Measurements from ENCODE around the gene HOXD1. TPM values are rescaled to one million over a fixed set of nuclear protein-coding genes. Genes with fewer than 3 reads are reported as not detected.

Gene HOXD1
- total RNA-seq, 1 experiment from 2014 or later = 0.18 TPM

DNA sequence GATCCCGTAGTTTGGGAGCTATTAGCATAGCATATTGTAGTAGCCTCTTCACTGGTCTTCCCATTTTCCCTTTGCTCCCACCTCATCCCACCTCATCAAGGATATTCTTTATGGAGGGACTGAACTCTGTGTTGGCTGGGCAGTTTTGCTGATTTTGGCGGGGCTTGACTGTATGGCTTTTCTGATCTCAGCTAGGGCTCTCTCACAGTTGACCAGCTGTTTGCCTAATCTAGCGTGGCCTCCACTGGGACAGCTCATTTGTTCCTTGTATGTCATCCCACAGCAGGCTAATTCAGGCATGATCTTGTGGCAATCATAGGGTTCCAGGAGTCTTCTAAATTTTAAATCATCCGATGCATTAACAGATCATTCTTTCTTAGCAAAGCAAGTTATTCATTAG is 50.6 kb downstream of the HOXD1 start:
- POLR2A ChIA-PET = no interaction called here
- in situ Hi-C loops (cut with HindIII; ENCODE audit: low pct_unique_long_range_greater_than_20kb, low sequenced_read_pairs) = no loop called here
- BruUV-seq (replicated peaks) = no TSS peak
- Histone ChIP-seq H3K9me3 (ENCODE audit: control insufficient read depth, insufficient read depth, low read depth, low read length) (no peaks in the 10 kb centered on the region), H3K4me1 (ENCODE audit: control insufficient read depth, insufficient read depth, low read length) (no peaks in the 10 kb centered on the region), H3K4me3 (ENCODE audit: low read depth in 2 of 2, low read length in 2 of 2) (no peak overlapping the region), H3K27ac (ENCODE audit: low read length) (no peak overlapping the region), H3K27me3 (ENCODE audit: control insufficient read depth, insufficient read depth, low read length) (no peaks in the 10 kb centered on the region), H3K36me3 (ENCODE audit: control insufficient read depth, insufficient read depth, low read length) (no peaks in the 10 kb centered on the region)
- no peak for DNase-seq (ENCODE audit: low read depth, low spot score)
- intact Hi-C loops (cut with micrococcal nuclease; ENCODE audit: unreplicated experiment) = no loop called here
- CTCF ChIA-PET = no interaction called here
- ATAC-seq = no peak
- TF ChIP-seq POLR2AphosphoS5 (IDR thresholded peaks at IDR 0.05; ENCODE audit: low read depth, low read length) (no peak), TCF7L2 (IDR thresholded peaks at IDR 0.05; ENCODE audit: low read depth, low read length) (no peak)
- TF ChIP-seq, protein P1, sequence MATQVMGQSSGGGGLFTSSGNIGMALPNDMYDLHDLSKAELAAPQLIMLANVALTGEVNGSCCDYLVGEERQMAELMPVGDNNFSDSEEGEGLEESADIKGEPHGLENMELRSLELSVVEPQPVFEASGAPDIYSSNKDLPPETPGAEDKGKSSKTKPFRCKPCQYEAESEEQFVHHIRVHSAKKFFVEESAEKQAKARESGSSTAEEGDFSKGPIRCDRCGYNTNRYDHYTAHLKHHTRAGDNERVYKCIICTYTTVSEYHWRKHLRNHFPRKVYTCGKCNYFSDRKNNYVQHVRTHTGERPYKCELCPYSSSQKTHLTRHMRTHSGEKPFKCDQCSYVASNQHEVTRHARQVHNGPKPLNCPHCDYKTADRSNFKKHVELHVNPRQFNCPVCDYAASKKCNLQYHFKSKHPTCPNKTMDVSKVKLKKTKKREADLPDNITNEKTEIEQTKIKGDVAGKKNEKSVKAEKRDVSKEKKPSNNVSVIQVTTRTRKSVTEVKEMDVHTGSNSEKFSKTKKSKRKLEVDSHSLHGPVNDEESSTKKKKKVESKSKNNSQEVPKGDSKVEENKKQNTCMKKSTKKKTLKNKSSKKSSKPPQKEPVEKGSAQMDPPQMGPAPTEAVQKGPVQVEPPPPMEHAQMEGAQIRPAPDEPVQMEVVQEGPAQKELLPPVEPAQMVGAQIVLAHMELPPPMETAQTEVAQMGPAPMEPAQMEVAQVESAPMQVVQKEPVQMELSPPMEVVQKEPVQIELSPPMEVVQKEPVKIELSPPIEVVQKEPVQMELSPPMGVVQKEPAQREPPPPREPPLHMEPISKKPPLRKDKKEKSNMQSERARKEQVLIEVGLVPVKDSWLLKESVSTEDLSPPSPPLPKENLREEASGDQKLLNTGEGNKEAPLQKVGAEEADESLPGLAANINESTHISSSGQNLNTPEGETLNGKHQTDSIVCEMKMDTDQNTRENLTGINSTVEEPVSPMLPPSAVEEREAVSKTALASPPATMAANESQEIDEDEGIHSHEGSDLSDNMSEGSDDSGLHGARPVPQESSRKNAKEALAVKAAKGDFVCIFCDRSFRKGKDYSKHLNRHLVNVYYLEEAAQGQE (IDR thresholded peaks at IDR 0.05; ENCODE audit: insufficient read depth in 1 of 2, low read depth in 2 of 2, low read length in 1 of 2) = no peak

DNA sequence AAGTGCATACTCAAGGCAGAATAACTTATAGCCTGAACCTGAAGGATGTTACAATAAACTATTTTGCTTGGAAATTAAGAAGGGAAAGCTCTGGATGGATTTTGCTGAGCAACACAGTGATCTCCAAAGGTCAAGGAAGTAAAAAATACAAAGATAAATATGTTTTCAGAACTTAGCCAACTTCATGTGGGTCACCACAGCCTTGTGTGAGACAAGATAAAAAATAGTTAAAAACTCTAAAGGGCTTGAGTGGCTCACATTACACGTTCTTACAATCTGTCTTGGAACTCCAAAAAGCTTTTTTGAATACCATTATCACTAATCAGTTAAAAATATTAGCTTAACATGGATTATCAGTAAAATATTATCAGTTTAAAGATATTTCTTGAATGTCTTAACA is 51.8 kb downstream of the HOXD1 start:
- in situ Hi-C loops (cut with HindIII; ENCODE audit: low pct_unique_long_range_greater_than_20kb, low sequenced_read_pairs) (no loop called here), intact Hi-C loops (cut with micrococcal nuclease; ENCODE audit: unreplicated experiment) (no loop called here)
- DNase-seq (ENCODE audit: low read depth, low spot score) (no peak), ATAC-seq (no peak)
- no peaks in the 10 kb centered on the region for H3K4me1 ChIP-seq (ENCODE audit: control insufficient read depth, insufficient read depth, low read length)
- no peaks in the 10 kb centered on the region for H3K9me3 ChIP-seq (ENCODE audit: control insufficient read depth, insufficient read depth, low read depth, low read length)
- BruUV-seq (replicated peaks) = no TSS peak
- H3K36me3 ChIP-seq (ENCODE audit: control insufficient read depth, insufficient read depth, low read length) = no peaks in the 10 kb centered on the region
- H3K27me3 ChIP-seq (ENCODE audit: control insufficient read depth, insufficient read depth, low read length) = no peaks in the 10 kb centered on the region
- TF ChIP-seq TCF7L2 (IDR thresholded peaks at IDR 0.05; ENCODE audit: low read depth, low read length) (no peak), POLR2AphosphoS5 (IDR thresholded peaks at IDR 0.05; ENCODE audit: low read depth, low read length) (no peak)
- TF ChIP-seq, protein P1 (IDR thresholded peaks at IDR 0.05; ENCODE audit: insufficient read depth in 1 of 2, low read depth in 2 of 2, low read length in 1 of 2) = no peak
- ChIA-PET POLR2A (no interaction called here), CTCF (no interaction called here)
- H3K27ac ChIP-seq (ENCODE audit: low read length) = no peak overlapping the region
- no peak overlapping the region for H3K4me3 ChIP-seq (ENCODE audit: low read depth in 2 of 2, low read length in 2 of 2)

Small RNA genes lying within 50 kb of the gene (microRNA-seq; reads per million reads assigned to microRNA genes)
- gene MIR10B (ENCODE audit: unreplicated experiment) = 4,011 reads per million, percentile 90 among the genes with 10 or more reads in this experiment

Other genes with a start within 250 kb of the HOXD1 start
- 27.3 TPM for gene LNPK, start 186.4 kb upstream of the HOXD1 start, total RNA-seq (2021; ENCODE audit: unreplicated experiment)
- not detected for gene EVX2, start 104.7 kb upstream of the HOXD1 start, total RNA-seq (2021; ENCODE audit: unreplicated experiment)
- gene HOXD13, start 95.9 kb upstream of the HOXD1 start, total RNA-seq (2021; ENCODE audit: unreplicated experiment) = not detected
- 0.13 TPM for gene HOXD12, start 88.9 kb upstream of the HOXD1 start, total RNA-seq (2021; ENCODE audit: unreplicated experiment)
- gene HOXD11, start 81.4 kb upstream of the HOXD1 start, total RNA-seq (2021; ENCODE audit: unreplicated experiment) = 0.49 TPM
- gene HOXD10, start 71.9 kb upstream of the HOXD1 start, total RNA-seq (2021; ENCODE audit: unreplicated experiment) = not detected
- 0.15 TPM for gene HOXD9, start 65.9 kb upstream of the HOXD1 start, total RNA-seq (2021; ENCODE audit: unreplicated experiment)
- gene HOXD8, start 59.0 kb upstream of the HOXD1 start, total RNA-seq (2021; ENCODE audit: unreplicated experiment) = not detected
- 1.4 TPM for gene HOXD4, start 37.1 kb upstream of the HOXD1 start, total RNA-seq (2021; ENCODE audit: unreplicated experiment)
- gene HOXD3, start 31.4 kb upstream of the HOXD1 start, total RNA-seq (2021; ENCODE audit: unreplicated experiment) = 1.8 TPM
- 28.7 TPM for gene MTX2, start 80.8 kb downstream of the HOXD1 start, total RNA-seq (2021; ENCODE audit: unreplicated experiment)